ENCODE data around the gene TMEM132C.

Gene TMEM132C

GRCh38 chr12:128265566-128265965, 1.4 kb upstream of the TMEM132C start:
- no peak for DNase-seq (ENCODE audit: extremely low read depth, low read depth)
- TF ChIP-seq, protein P1, sequence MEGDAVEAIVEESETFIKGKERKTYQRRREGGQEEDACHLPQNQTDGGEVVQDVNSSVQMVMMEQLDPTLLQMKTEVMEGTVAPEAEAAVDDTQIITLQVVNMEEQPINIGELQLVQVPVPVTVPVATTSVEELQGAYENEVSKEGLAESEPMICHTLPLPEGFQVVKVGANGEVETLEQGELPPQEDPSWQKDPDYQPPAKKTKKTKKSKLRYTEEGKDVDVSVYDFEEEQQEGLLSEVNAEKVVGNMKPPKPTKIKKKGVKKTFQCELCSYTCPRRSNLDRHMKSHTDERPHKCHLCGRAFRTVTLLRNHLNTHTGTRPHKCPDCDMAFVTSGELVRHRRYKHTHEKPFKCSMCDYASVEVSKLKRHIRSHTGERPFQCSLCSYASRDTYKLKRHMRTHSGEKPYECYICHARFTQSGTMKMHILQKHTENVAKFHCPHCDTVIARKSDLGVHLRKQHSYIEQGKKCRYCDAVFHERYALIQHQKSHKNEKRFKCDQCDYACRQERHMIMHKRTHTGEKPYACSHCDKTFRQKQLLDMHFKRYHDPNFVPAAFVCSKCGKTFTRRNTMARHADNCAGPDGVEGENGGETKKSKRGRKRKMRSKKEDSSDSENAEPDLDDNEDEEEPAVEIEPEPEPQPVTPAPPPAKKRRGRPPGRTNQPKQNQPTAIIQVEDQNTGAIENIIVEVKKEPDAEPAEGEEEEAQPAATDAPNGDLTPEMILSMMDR (IDR thresholded peaks at IDR 0.05; ENCODE audit: low read depth, low read length, missing control alignments), result no peak
- H3K4me3 ChIP-seq (replicated peaks; ENCODE audit: low read depth, low read length), result no peak overlapping the region

DNA sequence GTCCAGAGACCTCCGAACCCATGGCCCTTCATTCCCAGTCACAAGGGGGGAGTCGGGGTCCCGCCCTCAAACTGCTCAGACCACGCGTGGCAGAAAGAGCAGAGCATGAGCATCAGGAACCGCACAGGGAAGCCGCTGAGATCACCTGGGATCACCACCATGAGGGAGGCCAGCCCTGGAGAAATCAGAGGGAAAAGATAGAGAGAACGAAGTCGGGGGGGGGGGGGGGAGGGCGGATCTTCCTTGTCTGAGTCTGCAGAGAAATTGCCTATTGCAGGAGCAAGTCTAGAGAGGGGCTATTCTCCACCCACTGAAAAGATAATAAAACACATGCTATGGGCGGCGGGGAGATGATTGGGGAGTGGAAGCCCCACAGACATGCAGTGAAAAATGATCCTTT, 884 bp upstream of the TMEM132C start:
- TF ChIP-seq, protein P1 (IDR thresholded peaks at IDR 0.05; ENCODE audit: low read depth, low read length, missing control alignments), result no peak
- no peak overlapping the region for H3K4me3 ChIP-seq (replicated peaks; ENCODE audit: low read depth, low read length)
- DNase-seq (ENCODE audit: extremely low read depth, low read depth), result no peak

GRCh38 chr12:128266541-128267130, 334 bp upstream of the TMEM132C start:
- no peak overlapping the region for H3K4me3 ChIP-seq (replicated peaks; ENCODE audit: low read depth, low read length)
- TF ChIP-seq, protein P1 (IDR thresholded peaks at IDR 0.05; ENCODE audit: low read depth, low read length, missing control alignments), result no peak
- DNase-seq (ENCODE audit: extremely low read depth, low read depth), result no peak

GRCh38 chr12:128267651-128268378, 845 bp downstream of the TMEM132C start:
- DNase-seq (ENCODE audit: extremely low read depth, low read depth), result no peak
- TF ChIP-seq, protein P1 (IDR thresholded peaks at IDR 0.05; ENCODE audit: low read depth, low read length, missing control alignments), result no peak
- H3K4me3 ChIP-seq (replicated peaks; ENCODE audit: low read depth, low read length), result no peak overlapping the region

- TF ChIP-seq, protein P1 (IDR thresholded peaks at IDR 0.05; ENCODE audit: low read depth, low read length, missing control alignments), result no peak
- H3K4me3 ChIP-seq (replicated peaks; ENCODE audit: low read depth, low read length), result no peak overlapping the region
- no peak for DNase-seq (ENCODE audit: extremely low read depth, low read depth)
Observed at GRCh38 chr12:128268379-128268995, 1.5 kb downstream of the TMEM132C start.

DNA sequence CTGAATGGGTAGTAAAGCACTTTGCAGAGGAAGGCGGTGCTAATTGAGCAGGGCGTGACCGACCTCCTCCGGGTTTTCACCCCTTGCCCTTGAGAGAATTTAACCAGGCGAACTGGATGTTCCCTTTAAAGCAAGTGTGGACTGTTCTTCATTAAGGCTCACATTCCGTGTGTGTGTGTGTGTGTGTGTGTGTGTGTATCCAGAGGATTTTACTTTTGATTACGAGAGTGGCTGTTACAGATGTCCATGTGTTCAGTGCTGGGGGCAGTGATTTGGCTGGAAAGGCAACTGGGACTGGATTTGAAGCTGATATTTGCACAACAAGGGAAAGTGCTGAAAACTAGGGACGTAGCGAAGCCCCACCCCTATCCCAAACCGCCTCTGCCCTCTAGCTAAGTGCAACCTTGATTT, 2.2 kb downstream of the TMEM132C start:
- H3K4me3 ChIP-seq (replicated peaks; ENCODE audit: low read depth, low read length), result no peak overlapping the region
- TF ChIP-seq, protein P1 (IDR thresholded peaks at IDR 0.05; ENCODE audit: low read depth, low read length, missing control alignments), result no peak
- no peak for DNase-seq (ENCODE audit: extremely low read depth, low read depth)

All from HFF-Myc (cell line).